ENCODE measurements around the gene PRG3. TPM values are rescaled to one million over a fixed set of nuclear protein-coding genes. Genes with fewer than 3 reads are reported as not detected.
A peak's percentile ranks its signal among the peaks of the same experiment; 100 is the strongest.
"Not testable (repeated sequence)": the region's sequence is repeated elsewhere in the genome, so short reads cannot be mapped to it uniquely, and the experiment has no call there.

The PRG3 gene
- total and polyA plus RNA-seq, 4 donors = not detected

GRCh38 chr11:57343825-57344224, 37.1 kb downstream of the PRG3 start:
- no peaks in the 10 kb centered on the region for H3K27me3 ChIP-seq (ENCODE audit: control insufficient read depth in 1 of 2, insufficient read depth in 2 of 2, low read length in 1 of 2)
- DNase-seq (peak in 1 of 2 donors; percentile 9), ATAC-seq (ENCODE audit: low FRiP score) (no peak)
- no peaks in the 10 kb centered on the region for H3K36me3 ChIP-seq (ENCODE audit: control insufficient read depth in 1 of 2, insufficient read depth in 2 of 2, low read length in 1 of 2)
- intact Hi-C loops (cut with DNase I) = loop anchor here (5.0 to 10.0 kb wide), 2 partner anchors 183 to 499 kb away; no protein-coding TSS in a partner anchor
- no peak overlapping the region for H3K27ac ChIP-seq (ENCODE audit: low read depth in 1 of 2, low read length in 2 of 2)
- H3K9me3 ChIP-seq (ENCODE audit: control insufficient read depth, low read length) = no peaks in the 10 kb centered on the region
- no peak overlapping the region for H3K4me3 ChIP-seq (ENCODE audit: low read length in 2 of 2)
- WGBS, 2 donors = 80 to 83% methylated on average over 7 of the region's 7 CpGs
- no peaks in the 10 kb centered on the region for H3K4me1 ChIP-seq (ENCODE audit: control insufficient read depth in 1 of 2, insufficient read depth in 2 of 2, low read length in 2 of 2)

- DNase-seq (peak in 1 of 2 donors; percentile 38), ATAC-seq (ENCODE audit: low FRiP score) (no peak)
- H3K4me3 ChIP-seq (ENCODE audit: low read length in 2 of 2) = no peak overlapping the region
- intact Hi-C loops (cut with DNase I) = loop anchor here (5.0 to 10.0 kb wide), 2 partner anchors 185 to 498 kb away; no protein-coding TSS in a partner anchor
- H3K27ac ChIP-seq (ENCODE audit: low read depth in 1 of 2, low read length in 2 of 2) = no peak overlapping the region
- H3K9me3 ChIP-seq (ENCODE audit: control insufficient read depth, low read length) = no peaks in the 10 kb centered on the region
- no peaks in the 10 kb centered on the region for H3K36me3 ChIP-seq (ENCODE audit: control insufficient read depth in 1 of 2, insufficient read depth in 2 of 2, low read length in 1 of 2)
- no peaks in the 10 kb centered on the region for H3K4me1 ChIP-seq (ENCODE audit: control insufficient read depth in 1 of 2, insufficient read depth in 2 of 2, low read length in 2 of 2)
- H3K27me3 ChIP-seq (ENCODE audit: control insufficient read depth in 1 of 2, insufficient read depth in 2 of 2, low read length in 1 of 2) = no peaks in the 10 kb centered on the region
- 63 to 66% methylated on average over 11 of the region's 11 CpGs for WGBS, 2 donors
Measured at GRCh38 chr11:57342702-57343101, 38.2 kb downstream of the PRG3 start.

- no peaks in the 10 kb centered on the region for H3K27me3 ChIP-seq (ENCODE audit: control insufficient read depth in 1 of 2, insufficient read depth in 2 of 2, low read length in 1 of 2)
- H3K4me3 ChIP-seq (ENCODE audit: low read length in 2 of 2) = no peak overlapping the region
- no peak for ATAC-seq (ENCODE audit: low FRiP score)
- H3K36me3 ChIP-seq (ENCODE audit: control insufficient read depth in 1 of 2, insufficient read depth in 2 of 2, low read length in 1 of 2) = no peaks in the 10 kb centered on the region
- WGBS, 2 donors = 79 to 80% methylated on average over 6 of the region's 6 CpGs
- intact Hi-C loops (cut with DNase I) = loop anchor here (5.0 to 10.0 kb wide), 2 partner anchors 186 to 497 kb away; no protein-coding TSS in a partner anchor
- H3K9me3 ChIP-seq (ENCODE audit: control insufficient read depth, low read length) = no peaks in the 10 kb centered on the region
- H3K4me1 ChIP-seq (ENCODE audit: control insufficient read depth in 1 of 2, insufficient read depth in 2 of 2, low read length in 2 of 2) = no peaks in the 10 kb centered on the region
- DNase-seq = peak in 1 of 2 donors; percentile 14
- no peak overlapping the region for H3K27ac ChIP-seq (ENCODE audit: low read depth in 1 of 2, low read length in 2 of 2)
Measured at GRCh38 chr11:57341250-57341808, 39.6 kb downstream of the PRG3 start.

GRCh38 chr11:57340039-57340615, 40.8 kb downstream of the PRG3 start:
- DNase-seq (peak in 1 of 2 donors; percentile 73), ATAC-seq (ENCODE audit: low FRiP score) (no peak)
- 30 to 32% methylated on average over 12 of the region's 12 CpGs for WGBS, 2 donors
- no peak overlapping the region for H3K27ac ChIP-seq (ENCODE audit: low read depth in 1 of 2, low read length in 2 of 2)
- H3K27me3 ChIP-seq (ENCODE audit: control insufficient read depth in 1 of 2, insufficient read depth in 2 of 2, low read length in 1 of 2) = no peaks in the 10 kb centered on the region
- peaks cover 0 to 2% of the 10 kb centered on the region in 2 donors for H3K4me1 ChIP-seq (ENCODE audit: control insufficient read depth in 1 of 2, insufficient read depth in 2 of 2, low read length in 2 of 2)
- H3K9me3 ChIP-seq (ENCODE audit: control insufficient read depth, low read length) = no peaks in the 10 kb centered on the region
- H3K4me3 ChIP-seq (ENCODE audit: low read length in 2 of 2) = no peak overlapping the region
- intact Hi-C loops (cut with DNase I) = loop anchor here (5.0 to 10.0 kb wide), 2 partner anchors 187 to 495 kb away; no protein-coding TSS in a partner anchor
- no peaks in the 10 kb centered on the region for H3K36me3 ChIP-seq (ENCODE audit: control insufficient read depth in 1 of 2, insufficient read depth in 2 of 2, low read length in 1 of 2)

- Histone ChIP-seq H3K9me3 (ENCODE audit: control insufficient read depth, low read length) (no peaks in the 10 kb centered on the region), H3K27ac (ENCODE audit: low read depth in 1 of 2, low read length in 2 of 2) (no peak overlapping the region), H3K36me3 (ENCODE audit: control insufficient read depth in 1 of 2, insufficient read depth in 2 of 2, low read length in 1 of 2) (no peaks in the 10 kb centered on the region), H3K4me1 (ENCODE audit: control insufficient read depth in 1 of 2, insufficient read depth in 2 of 2, low read length in 2 of 2) (peaks cover 0 to 2% of the 10 kb centered on the region in 2 donors), H3K27me3 (ENCODE audit: control insufficient read depth in 1 of 2, insufficient read depth in 2 of 2, low read length in 1 of 2) (no peaks in the 10 kb centered on the region), H3K4me3 (ENCODE audit: low read length in 2 of 2) (no peak overlapping the region)
- 84 to 89% methylated on average over 5 of the region's 5 CpGs for whole genome bisulfite sequencing, 2 donors
- peak in 1 of 2 donors; percentile 52 for DNase-seq
- intact Hi-C loops (cut with DNase I) = loop anchor here in 1 of 2 donors (5.0 kb wide), 1 partner anchor 193 kb away; the partner anchor contains the start of gene TIMM10
- no peak for ATAC-seq (ENCODE audit: low FRiP score)
Measured at GRCh38 chr11:57339328-57339727, 41.6 kb downstream of the PRG3 start.

- no peaks in the 10 kb centered on the region for H3K9me3 ChIP-seq (ENCODE audit: control insufficient read depth, low read length)
- H3K36me3 ChIP-seq (ENCODE audit: control insufficient read depth in 1 of 2, insufficient read depth in 2 of 2, low read length in 1 of 2) = no peaks in the 10 kb centered on the region
- H3K4me1 ChIP-seq (ENCODE audit: control insufficient read depth in 1 of 2, insufficient read depth in 2 of 2, low read length in 2 of 2) = peaks cover 0 to 2% of the 10 kb centered on the region in 2 donors
- ATAC-seq (ENCODE audit: low FRiP score) (no peak), DNase-seq (no peak)
- H3K4me3 ChIP-seq (ENCODE audit: low read length in 2 of 2) = no peak within 1 kb of the TSS
- intact Hi-C loops (cut with DNase I) = loop anchor here in 1 of 2 donors (5.0 kb wide), 1 partner anchor 194 kb away; the partner anchor contains the start of gene TIMM10
- WGBS, 2 donors = 22 to 34% methylated on average over 4 of the region's 4 CpGs
- H3K27ac ChIP-seq (ENCODE audit: low read depth in 1 of 2, low read length in 2 of 2) = no peak within 1 kb of the TSS
- H3K27me3 ChIP-seq (ENCODE audit: control insufficient read depth in 1 of 2, insufficient read depth in 2 of 2, low read length in 1 of 2) = no peaks in the 10 kb centered on the region
Measured at GRCh38 chr11:57338142-57338541, 42.8 kb downstream of the PRG3 start, which contains the start of gene P2RX3. TSS of gene P2RX3 (plus strand) at chr11:57338352. CDS start at chr11:57338551, 199 bp downstream.

GRCh38 chr11:57336856-57337255, 44.1 kb downstream of the PRG3 start:
- not testable (repeated sequence) for ATAC-seq (ENCODE audit: low FRiP score); H3K36me3 ChIP-seq (ENCODE audit: control insufficient read depth in 1 of 2, insufficient read depth in 2 of 2, low read length in 1 of 2); H3K4me1 ChIP-seq (ENCODE audit: control insufficient read depth in 1 of 2, insufficient read depth in 2 of 2, low read length in 2 of 2); H3K27me3 ChIP-seq (ENCODE audit: control insufficient read depth in 1 of 2, insufficient read depth in 2 of 2, low read length in 1 of 2); H3K9me3 ChIP-seq (ENCODE audit: control insufficient read depth, low read length); H3K4me3 ChIP-seq (ENCODE audit: low read length in 2 of 2); H3K27ac ChIP-seq (ENCODE audit: low read depth in 1 of 2, low read length in 2 of 2); DNase-seq
- intact Hi-C loops (cut with DNase I) = loop anchor here in 1 of 2 donors (5.0 kb wide), 1 partner anchor 195 kb away; the partner anchor contains the start of gene TIMM10
- WGBS, 2 donors = 89 to 92% methylated on average over 6 of the region's 6 CpGs

GRCh38 chr11:57336111-57336666, 44.8 kb downstream of the PRG3 start:
- ATAC-seq (ENCODE audit: low FRiP score) (no peak), DNase-seq (no peak)
- H3K4me1 ChIP-seq (ENCODE audit: control insufficient read depth in 1 of 2, insufficient read depth in 2 of 2, low read length in 2 of 2) = peaks cover 0 to 2% of the 10 kb centered on the region in 2 donors
- intact Hi-C loops (cut with DNase I) = loop anchor here in 1 of 2 donors (5.0 kb wide), 1 partner anchor 196 kb away; the partner anchor contains the start of gene TIMM10
- H3K9me3 ChIP-seq (ENCODE audit: control insufficient read depth, low read length) = no peaks in the 10 kb centered on the region
- H3K36me3 ChIP-seq (ENCODE audit: control insufficient read depth in 1 of 2, insufficient read depth in 2 of 2, low read length in 1 of 2) = peaks cover 0 to 8% of the 10 kb centered on the region in 2 donors
- H3K27me3 ChIP-seq (ENCODE audit: control insufficient read depth in 1 of 2, insufficient read depth in 2 of 2, low read length in 1 of 2) = no peaks in the 10 kb centered on the region
- H3K27ac ChIP-seq (ENCODE audit: low read depth in 1 of 2, low read length in 2 of 2) = peak overlapping the region in 1 of 2 donors; percentile 62
- H3K4me3 ChIP-seq (ENCODE audit: low read length in 2 of 2) = peak overlapping the region; percentile 21 to 98
- WGBS, 2 donors = 29 to 31% methylated on average over 12 of the region's 12 CpGs
